22Rv1 (cell line): ENCODE measurements around the gene TUBGCP3.

Source experiments
- ZFX ChIP-seq: fragments of 450-650 bp; IDR thresholded peaks from 2 replicates; pipeline ENCODE4 v1.6.1; 2017; ENCODE audit warnings: antibody characterized with exemption, borderline replicate concordance
- TF ChIP-seq, protein P1 (sequence below): fragments of 450-650 bp; IDR thresholded peaks from 2 replicates; pipeline ENCODE4 v1.5.1; 2017; ENCODE audit warnings: mild to moderate bottlenecking

DNA sequence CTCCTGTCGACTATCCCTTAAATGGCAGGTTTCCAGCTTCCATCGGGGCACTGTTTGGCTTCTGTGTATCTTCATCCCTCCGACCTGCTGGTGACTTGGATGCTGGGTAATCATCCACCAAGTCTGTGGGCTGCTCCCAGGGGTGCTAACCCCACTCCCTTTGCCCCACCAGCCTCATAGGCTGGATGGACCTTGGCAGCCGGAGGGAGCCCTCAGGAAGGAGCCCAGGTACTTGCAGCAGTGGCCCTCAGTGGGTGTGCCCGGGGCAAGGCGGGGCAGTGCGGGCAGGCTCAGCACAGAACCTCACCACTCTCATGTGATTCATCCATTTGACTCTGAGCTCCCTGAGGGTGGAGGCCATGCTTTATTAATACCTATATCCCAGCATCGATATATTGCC is 27.4 kb upstream of the TUBGCP3 start:
- TF ChIP-seq, protein P1, sequence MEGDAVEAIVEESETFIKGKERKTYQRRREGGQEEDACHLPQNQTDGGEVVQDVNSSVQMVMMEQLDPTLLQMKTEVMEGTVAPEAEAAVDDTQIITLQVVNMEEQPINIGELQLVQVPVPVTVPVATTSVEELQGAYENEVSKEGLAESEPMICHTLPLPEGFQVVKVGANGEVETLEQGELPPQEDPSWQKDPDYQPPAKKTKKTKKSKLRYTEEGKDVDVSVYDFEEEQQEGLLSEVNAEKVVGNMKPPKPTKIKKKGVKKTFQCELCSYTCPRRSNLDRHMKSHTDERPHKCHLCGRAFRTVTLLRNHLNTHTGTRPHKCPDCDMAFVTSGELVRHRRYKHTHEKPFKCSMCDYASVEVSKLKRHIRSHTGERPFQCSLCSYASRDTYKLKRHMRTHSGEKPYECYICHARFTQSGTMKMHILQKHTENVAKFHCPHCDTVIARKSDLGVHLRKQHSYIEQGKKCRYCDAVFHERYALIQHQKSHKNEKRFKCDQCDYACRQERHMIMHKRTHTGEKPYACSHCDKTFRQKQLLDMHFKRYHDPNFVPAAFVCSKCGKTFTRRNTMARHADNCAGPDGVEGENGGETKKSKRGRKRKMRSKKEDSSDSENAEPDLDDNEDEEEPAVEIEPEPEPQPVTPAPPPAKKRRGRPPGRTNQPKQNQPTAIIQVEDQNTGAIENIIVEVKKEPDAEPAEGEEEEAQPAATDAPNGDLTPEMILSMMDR: no peak
- no peak for TF ChIP-seq ZFX
